IPS-18a (cell line): ENCODE measurements around the gene IDH3G.

Experiments
- H3K27ac ChIP-seq: one replicate; pipeline ENCODE4 v1.5.1; 2013; ENCODE audit warnings: low read length
- H3K27me3 ChIP-seq: one replicate; pipeline ENCODE4 v1.6.1; 2013; ENCODE audit warnings: mild to moderate bottlenecking, low read length; ENCODE audit not compliant: control insufficient read depth, insufficient read depth
- H3K36me3 ChIP-seq: one replicate; pipeline ENCODE4 v1.6.1; 2013; ENCODE audit warnings: low read depth, low read length; ENCODE audit not compliant: control insufficient read depth
- H3K4me1 ChIP-seq: one replicate; pipeline ENCODE4 v1.6.1; 2013; ENCODE audit warnings: low read depth, low read length; ENCODE audit not compliant: control insufficient read depth
- H3K4me3 ChIP-seq: one replicate; pipeline ENCODE4 v1.5.1; 2013; ENCODE audit warnings: low read length
- H3K9ac ChIP-seq: one replicate; pipeline ENCODE4 v1.6.1; 2013; ENCODE audit warnings: mild to moderate bottlenecking, low read length, moderate library complexity
- H3K9me3 ChIP-seq: one replicate; pipeline ENCODE4 v1.6.1; 2013; ENCODE audit warnings: low read depth, low read length; ENCODE audit not compliant: control insufficient read depth

Gene IDH3G

GRCh38 chrX:153794018-153794896 is at the start of gene IDH3G, which contains the start of gene SSR4:
Gene IDH3G, minus strand, starts transcription at chrX:153794375. Its CDS starts 49 bp downstream, at chrX:153794326.
Gene SSR4, plus strand, starts transcription at chrX:153794668. Its CDS starts 20 bp downstream, at chrX:153794688.
- peak within 1 kb of the TSS; percentile 77 for H3K4me3 ChIP-seq

GRCh38 chrX:153836921-153837320 is 42.7 kb upstream of the IDH3G start:
- no peak overlapping the region for H3K9ac ChIP-seq
- H3K9me3 ChIP-seq, result peaks cover 6% of the 10 kb centered on the region

More at GRCh38 chrX:153794018-153794896, at the start of gene IDH3G, which contains the start of gene SSR4:
- Histone ChIP-seq H3K9me3 (peaks cover 3% of the 10 kb centered on the region), H3K9ac (peak within 1 kb of the TSS; percentile 76), H3K4me1 (no peaks in the 10 kb centered on the region), H3K36me3 (peaks cover 7% of the 10 kb centered on the region), H3K27ac (no peak within 1 kb of the TSS), H3K27me3 (no peaks in the 10 kb centered on the region)

GRCh38 chrX:153832728-153833127 is 38.6 kb upstream of the IDH3G start:
- H3K4me3 ChIP-seq, result no peak overlapping the region
- H3K27me3 ChIP-seq, result peaks cover 8% of the 10 kb centered on the region
- no peak overlapping the region for H3K9ac ChIP-seq
- no peak overlapping the region for H3K27ac ChIP-seq
- H3K36me3 ChIP-seq, result no peaks in the 10 kb centered on the region
- H3K4me1 ChIP-seq, result no peaks in the 10 kb centered on the region
- no peaks in the 10 kb centered on the region for H3K9me3 ChIP-seq

More at GRCh38 chrX:153836921-153837320, 42.7 kb upstream of the IDH3G start:
- Histone ChIP-seq H3K27me3 (peaks cover 3% of the 10 kb centered on the region), H3K36me3 (no peaks in the 10 kb centered on the region), H3K4me3 (no peak overlapping the region), H3K27ac (no peak overlapping the region), H3K4me1 (peaks cover 4% of the 10 kb centered on the region)

- no peaks in the 10 kb centered on the region for H3K36me3 ChIP-seq
- H3K4me3 ChIP-seq, result peak overlapping the region; percentile 51
- no peak overlapping the region for H3K9ac ChIP-seq
- H3K9me3 ChIP-seq, result no peaks in the 10 kb centered on the region
- no peaks in the 10 kb centered on the region for H3K4me1 ChIP-seq
- H3K27me3 ChIP-seq, result peaks cover 8% of the 10 kb centered on the region
- H3K27ac ChIP-seq, result no peak overlapping the region
Observed at GRCh38 chrX:153831429-153832150, 37.4 kb upstream of the IDH3G start.

- H3K9me3 ChIP-seq, result no peaks in the 10 kb centered on the region
- H3K27me3 ChIP-seq, result peaks cover 8% of the 10 kb centered on the region
- H3K36me3 ChIP-seq, result no peaks in the 10 kb centered on the region
- H3K9ac ChIP-seq, result no peak overlapping the region
- H3K4me1 ChIP-seq, result no peaks in the 10 kb centered on the region
- H3K4me3 ChIP-seq, result peak overlapping the region; percentile 51
- no peak overlapping the region for H3K27ac ChIP-seq
Observed at GRCh38 chrX:153830640-153831428, 36.7 kb upstream of the IDH3G start.

GRCh38 chrX:153829799-153830639 is 35.8 kb upstream of the IDH3G start, which contains the start of gene PDZD4:
Gene PDZD4, minus strand, starts transcription at chrX:153830544. Its CDS starts 246 bp downstream, at chrX:153830298.
- Histone ChIP-seq H3K27me3 (peaks cover 8% of the 10 kb centered on the region), H3K27ac (no peak within 1 kb of the TSS), H3K36me3 (no peaks in the 10 kb centered on the region), H3K4me3 (peak within 1 kb of the TSS; percentile 75), H3K9me3 (no peaks in the 10 kb centered on the region), H3K9ac (peak within 1 kb of the TSS; percentile 42), H3K4me1 (no peaks in the 10 kb centered on the region)

GRCh38 chrX:153829549-153829798 is 35.3 kb upstream of the IDH3G start:
- Histone ChIP-seq H3K27me3 (peaks cover 8% of the 10 kb centered on the region), H3K9ac (peak overlapping the region; percentile 42), H3K4me1 (no peaks in the 10 kb centered on the region), H3K9me3 (no peaks in the 10 kb centered on the region), H3K4me3 (peak overlapping the region; percentile 75), H3K36me3 (no peaks in the 10 kb centered on the region), H3K27ac (no peak overlapping the region)

GRCh38 chrX:153828723-153829548 is 34.8 kb upstream of the IDH3G start:
- no peaks in the 10 kb centered on the region for H3K4me1 ChIP-seq
- H3K4me3 ChIP-seq, result peak overlapping the region; percentile 75
- H3K27me3 ChIP-seq, result peaks cover 8% of the 10 kb centered on the region
- H3K9ac ChIP-seq, result peak overlapping the region; percentile 48
- no peak overlapping the region for H3K27ac ChIP-seq
- H3K36me3 ChIP-seq, result no peaks in the 10 kb centered on the region
- no peaks in the 10 kb centered on the region for H3K9me3 ChIP-seq

- Histone ChIP-seq H3K9me3 (no peaks in the 10 kb centered on the region), H3K9ac (peak overlapping the region; percentile 48), H3K36me3 (no peaks in the 10 kb centered on the region), H3K27ac (no peak overlapping the region), H3K27me3 (peaks cover 8% of the 10 kb centered on the region), H3K4me3 (peak overlapping the region; percentile 75), H3K4me1 (no peaks in the 10 kb centered on the region)
Observed at GRCh38 chrX:153828308-153828707, 34.1 kb upstream of the IDH3G start.

GRCh38 chrX:153827903-153828302 is 33.7 kb upstream of the IDH3G start:
- Histone ChIP-seq H3K9me3 (no peaks in the 10 kb centered on the region), H3K4me3 (peak overlapping the region; percentile 75)

More at GRCh38 chrX:153827903-153828302, 33.7 kb upstream of the IDH3G start:
- Histone ChIP-seq H3K27ac (no peak overlapping the region), H3K36me3 (no peaks in the 10 kb centered on the region), H3K9ac (peak overlapping the region; percentile 48), H3K4me1 (no peaks in the 10 kb centered on the region), H3K27me3 (peaks cover 8% of the 10 kb centered on the region)
